A673 (cell line): ENCODE results near the gene CWC15. TPM values are rescaled to one million over a fixed set of nuclear protein-coding genes. Genes with fewer than 3 reads are reported as not detected.

Experiments
- BruUV-seq: library from RNA; stranded (reverse); fragments of 400-500 nt; replicated peaks from 2 replicates; lab custom pipeline; 2021; lab: Mats Ljungman, UMichigan
- CTCF ChIA-PET: fragments of 300-600 bp; sonication (Branson Sonifier 250); formaldehyde crosslinking; loops from one replicate; lab custom pipeline; 2022; ENCODE audit warnings: antibody characterized with exemption; lab: Charles Lee
- POLR2A ChIA-PET: fragments of 300-600 bp; sonication (Branson Sonifier 250); formaldehyde crosslinking; loops from one replicate; lab custom pipeline; 2022; ENCODE audit warnings: antibody characterized with exemption; ENCODE audit not compliant: low non-redundant PET; lab: Charles Lee
- DNase-seq: peaks from one replicate; pipeline ENCODE4 v3.0.0-alpha.2; 2015; ENCODE audit warnings: low spot score
- H3K27ac ChIP-seq: fragments of 200-600 bp; sonication (generic); 2 replicates; pipeline ENCODE4 v1.5.1; 2016; ENCODE audit warnings: mixed run types, low read depth, mild to moderate bottlenecking, mixed read lengths, antibody characterized with exemption, low read length; ENCODE audit not compliant: poor library complexity, severe bottlenecking
- H3K27me3 ChIP-seq: fragments of 200-600 bp; sonication (generic); replicated peaks from 2 replicates; pipeline ENCODE4 v1.6.1; 2017; ENCODE audit warnings: mixed run types, low read depth, mild to moderate bottlenecking, mixed read lengths, antibody characterized with exemption, low read length; ENCODE audit not compliant: insufficient read depth, poor library complexity
- H3K36me3 ChIP-seq: fragments of 200-600 bp; sonication (generic); 2 replicates; pipeline ENCODE4 v1.6.1; 2016; ENCODE audit warnings: mixed run types, mild to moderate bottlenecking, mixed read lengths, antibody characterized with exemption, low read length; ENCODE audit not compliant: insufficient read depth, poor library complexity, severe bottlenecking
- H3K4me1 ChIP-seq: fragments of 200-600 bp; sonication (generic); 2 replicates; pipeline ENCODE4 v1.6.1; 2017; ENCODE audit warnings: mixed run types, mild to moderate bottlenecking, mixed read lengths, antibody characterized with exemption, low read length; ENCODE audit not compliant: insufficient read depth, poor library complexity, severe bottlenecking
- H3K4me3 ChIP-seq: fragments of 200-600 bp; sonication (generic); 2 replicates; pipeline ENCODE4 v1.5.1; 2016; ENCODE audit warnings: low read depth, mixed run types, mild to moderate bottlenecking, mixed read lengths, low read length; ENCODE audit not compliant: poor library complexity, severe bottlenecking
- H3K9me3 ChIP-seq: fragments of 200-600 bp; sonication (generic); 2 replicates; pipeline ENCODE4 v1.6.1; 2016; ENCODE audit warnings: mixed run types, low read depth, mild to moderate bottlenecking, mixed read lengths, antibody characterized with exemption, low read length; ENCODE audit not compliant: poor library complexity, severe bottlenecking
- CTCF ChIP-seq: fragments of 300-800, 200-600 bp; sonication (generic); conservative IDR thresholded peaks from 2 replicates; pipeline ENCODE4 v1.5.1; 2017; ENCODE audit warnings: low read depth, mild to moderate bottlenecking, antibody characterized with exemption, low read length, moderate library complexity, mixed read lengths
- EZH2 ChIP-seq: fragments of 200-600 bp; sonication (generic); IDR thresholded peaks from 2 replicates; pipeline ENCODE4 v1.6.1; 2017; ENCODE audit warnings: borderline replicate concordance, low read depth, mild to moderate bottlenecking, mixed read lengths, antibody characterized with exemption, low read length; ENCODE audit not compliant: poor library complexity, severe bottlenecking
- intact Hi-C: fragments of 100-400 bp; cut with micrococcal nuclease; formaldehyde crosslinking; loops from one replicate; pipeline ENCODE4 v1.10.0; 2022; ENCODE audit not compliant: unreplicated experiment
- total RNA-seq: library from RNA; stranded (reverse); gene quantifications from 2 replicates; pipeline ENCODE4 v1.2.3, GENCODE V29; 2021

CWC15 gene
- total RNA-seq, 1 experiment from 2014 or later, result 86.7 TPM

DNA sequence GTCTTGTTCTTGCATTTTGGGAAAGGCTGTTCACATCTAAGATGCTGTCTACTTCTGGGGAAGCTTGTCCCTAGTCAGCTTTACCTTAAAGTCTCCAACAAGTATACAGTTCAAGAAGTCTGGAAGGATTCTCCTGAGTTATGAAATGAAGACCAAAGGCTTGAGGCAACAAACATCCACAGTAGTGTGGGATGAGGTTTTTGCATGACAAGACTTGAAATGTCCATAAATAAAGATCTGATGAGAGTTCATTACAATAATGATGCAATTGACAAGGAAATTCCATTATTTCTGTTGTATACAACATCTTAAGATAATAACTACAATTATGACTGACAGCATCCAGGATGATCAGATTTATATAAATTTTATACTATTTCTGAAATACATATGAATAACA, 30.4 kb upstream of the CWC15 start:
- POLR2A ChIA-PET, result no interaction called here
- TF ChIP-seq EZH2 (no peak), CTCF (no peak)
- Histone ChIP-seq H3K27me3 (no peaks in the 10 kb centered on the region), H3K4me1 (no peaks in the 10 kb centered on the region), H3K9me3 (no peaks in the 10 kb centered on the region), H3K4me3 (no peak overlapping the region), H3K27ac (no peak overlapping the region), H3K36me3 (no peaks in the 10 kb centered on the region)
- no TSS peak for BruUV-seq
- intact Hi-C loops, result no loop called here
- no peak for DNase-seq
- CTCF ChIA-PET, result no interaction called here

DNA sequence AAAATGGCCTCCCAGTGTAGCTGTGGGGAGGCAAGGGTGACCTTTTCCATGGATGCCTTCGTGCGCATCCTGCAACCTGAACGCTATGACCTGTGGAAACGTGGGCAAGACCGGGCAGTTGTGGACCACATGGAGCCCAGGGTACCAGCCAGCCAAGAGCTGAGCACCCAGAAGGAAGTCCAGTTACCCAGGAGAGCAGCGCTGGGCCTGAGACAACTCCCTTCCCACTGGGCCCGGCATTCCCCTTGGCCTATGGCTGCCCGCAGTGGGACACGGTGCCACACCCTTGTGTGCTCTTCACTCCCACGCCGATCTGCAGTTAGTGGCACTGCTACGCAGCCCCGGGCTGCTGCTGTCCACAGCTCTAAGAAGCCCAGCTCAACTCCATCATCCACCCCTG, 24.9 kb upstream of the CWC15 start:
- Histone ChIP-seq H3K4me3 (no peak overlapping the region), H3K9me3 (no peaks in the 10 kb centered on the region), H3K27ac (no peak overlapping the region), H3K27me3 (peaks cover 3% of the 10 kb centered on the region), H3K4me1 (no peaks in the 10 kb centered on the region), H3K36me3 (no peaks in the 10 kb centered on the region)
- no peak for DNase-seq
- POLR2A ChIA-PET, result no interaction called here
- no TSS peak for BruUV-seq
- CTCF ChIA-PET, result no interaction called here
- TF ChIP-seq EZH2 (no peak), CTCF (no peak)
- intact Hi-C loops, result no loop called here

- Histone ChIP-seq H3K9me3 (no peaks in the 10 kb centered on the region), H3K36me3 (no peaks in the 10 kb centered on the region), H3K4me1 (no peaks in the 10 kb centered on the region), H3K27me3 (peaks cover 3% of the 10 kb centered on the region), H3K4me3 (no peak overlapping the region), H3K27ac (no peak overlapping the region)
- DNase-seq, result no peak
- POLR2A ChIA-PET, result interaction anchor here (0.7 kb wide), 1 partner anchor 553 kb away, joined by 3 read pairs; no protein-coding TSS in a partner anchor
- CTCF ChIA-PET, result no interaction called here
- TF ChIP-seq CTCF (peak; percentile 30; the same call in 1 of the 2 replicates), EZH2 (no peak)
- intact Hi-C loops, result no loop called here
- BruUV-seq, result no TSS peak
Observed at GRCh38 chr11:94997437-94997836, 24.1 kb upstream of the CWC15 start.
